Measurements from ENCODE around the gene ME3.
A peak's percentile ranks its signal among the peaks of the same experiment; 100 is the strongest.

ME3 gene

GRCh38 chr11:86617502-86617901 lies 54.9 kb downstream of the ME3 start:
- DNase-seq, result no peak

DNA sequence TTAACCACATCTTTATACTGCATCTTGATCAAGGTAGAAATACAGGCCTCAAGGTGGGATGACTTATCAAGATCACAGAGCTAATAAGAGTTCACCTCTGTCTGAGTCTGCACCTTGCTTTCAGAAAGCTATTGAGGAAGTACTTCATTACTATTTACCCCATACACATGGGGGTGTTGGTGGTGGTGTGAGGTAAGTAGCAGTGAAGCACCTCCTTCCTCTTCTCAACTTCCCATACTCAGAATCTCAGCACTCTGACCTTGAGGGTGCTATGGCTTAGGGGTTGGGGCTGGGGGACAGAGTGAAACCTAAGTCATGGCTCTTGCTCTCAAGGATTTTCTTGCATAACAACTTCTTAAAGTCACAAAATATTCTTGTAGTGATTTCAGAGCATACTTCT lies 56.9 kb downstream of the ME3 start:
- no peak for DNase-seq

DNA sequence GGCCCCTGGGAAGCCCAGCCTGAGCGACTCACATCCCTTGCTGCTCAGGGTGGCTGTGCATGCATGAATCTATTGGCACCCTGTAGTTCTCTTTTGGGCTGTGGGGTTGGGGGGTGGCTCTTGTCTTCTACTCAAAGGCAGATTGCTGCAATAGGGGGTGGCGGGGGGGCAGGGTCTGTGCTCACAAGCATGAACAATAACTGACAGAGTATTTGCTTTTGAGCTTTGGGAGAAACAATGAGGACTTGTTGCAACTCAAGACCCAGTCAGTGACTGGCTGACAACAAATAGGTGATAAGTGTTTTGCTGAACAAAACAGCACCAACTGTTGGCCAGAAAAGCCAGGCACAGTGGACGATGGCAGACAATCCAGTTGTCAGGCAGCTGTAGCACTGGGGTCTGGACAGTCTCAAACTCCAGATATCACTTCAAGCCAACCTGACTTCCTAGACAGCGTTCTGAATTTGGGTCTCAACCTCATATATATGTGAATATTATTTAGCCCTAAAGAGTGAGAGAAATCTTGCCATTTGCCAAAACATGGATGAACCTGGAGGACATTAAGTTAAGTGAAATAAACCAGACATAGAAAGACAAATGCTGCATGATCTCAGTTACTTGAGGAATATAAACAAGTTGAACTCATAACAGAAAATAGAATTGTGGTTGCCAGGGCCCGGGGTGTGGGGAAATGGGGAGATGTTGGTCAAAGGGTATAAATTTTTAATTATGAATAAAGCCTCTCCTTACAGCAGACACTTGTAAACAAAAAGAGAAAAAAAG lies 61.7 kb downstream of the ME3 start:
- no peak for DNase-seq

DNA sequence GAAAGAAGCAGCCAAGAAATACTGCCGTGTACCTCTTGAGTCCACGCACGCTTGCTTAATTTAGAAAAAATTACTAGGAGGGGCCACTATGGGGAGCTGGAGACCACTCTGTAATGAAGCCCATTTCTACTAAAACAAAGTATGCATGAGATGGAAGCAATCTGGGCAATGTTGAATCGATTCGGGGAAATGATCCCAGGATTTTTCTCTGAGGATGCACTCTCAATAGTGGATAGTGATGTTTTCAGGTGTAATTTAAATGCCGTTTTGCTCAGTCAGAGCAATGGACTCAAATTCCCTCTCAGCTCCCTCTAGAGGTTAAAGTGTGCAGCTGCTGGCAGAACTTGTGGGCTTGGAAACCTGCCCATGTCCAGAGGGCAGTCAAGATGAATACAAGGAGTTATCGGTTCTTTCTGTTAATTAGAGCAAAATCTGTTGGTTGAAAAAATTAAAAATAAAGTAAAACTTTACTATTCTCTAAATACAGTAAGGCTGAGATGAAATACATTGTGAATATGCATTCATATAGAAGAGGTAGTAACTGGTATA lies 64.1 kb downstream of the ME3 start:
- peak in 1 of 2 experiments; percentile 11 for DNase-seq

- no peak for DNase-seq
Measured at GRCh38 chr11:86606836-86607481, 65.5 kb downstream of the ME3 start.

GRCh38 chr11:86606270-86606835 lies 66.1 kb downstream of the ME3 start:
- DNase-seq, result no peak

DNA sequence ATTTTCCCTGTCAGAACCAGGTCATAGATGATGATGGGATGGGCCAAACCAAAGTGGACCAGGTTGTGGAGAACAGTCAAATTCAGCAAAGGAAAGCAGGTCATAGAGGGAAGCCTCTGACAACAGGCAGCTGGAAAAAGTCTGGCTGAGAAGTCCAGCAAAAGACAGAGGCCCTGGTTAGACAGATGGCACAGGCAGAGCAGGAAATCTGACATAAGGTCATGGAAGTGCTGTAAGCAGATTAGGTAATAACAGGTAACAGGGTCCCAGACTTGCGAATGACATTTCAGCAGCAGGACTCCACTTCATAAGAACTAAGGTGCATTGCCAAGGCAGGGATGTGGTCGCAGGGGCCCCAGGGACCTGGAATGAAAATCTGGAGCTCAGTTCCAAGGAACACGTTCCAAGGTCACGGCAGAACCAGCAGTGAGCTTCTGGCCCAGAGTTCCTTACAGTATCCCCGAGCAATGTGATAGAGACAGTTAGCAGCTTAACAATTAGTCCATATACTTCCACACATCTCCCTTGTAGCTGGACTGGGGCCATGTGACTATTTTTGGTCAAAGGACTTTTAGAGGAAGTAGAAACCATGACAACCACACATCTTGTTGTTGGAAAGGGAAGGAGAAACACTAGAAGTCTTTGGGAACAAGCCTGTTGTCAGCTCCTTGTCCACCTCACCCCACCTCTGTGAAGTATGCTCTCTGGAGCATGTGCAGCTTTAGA lies 75.4 kb downstream of the ME3 start:
- no peak for DNase-seq

- no peak for DNase-seq
Measured at GRCh38 chr11:86595955-86596354, 76.5 kb downstream of the ME3 start.

DNA sequence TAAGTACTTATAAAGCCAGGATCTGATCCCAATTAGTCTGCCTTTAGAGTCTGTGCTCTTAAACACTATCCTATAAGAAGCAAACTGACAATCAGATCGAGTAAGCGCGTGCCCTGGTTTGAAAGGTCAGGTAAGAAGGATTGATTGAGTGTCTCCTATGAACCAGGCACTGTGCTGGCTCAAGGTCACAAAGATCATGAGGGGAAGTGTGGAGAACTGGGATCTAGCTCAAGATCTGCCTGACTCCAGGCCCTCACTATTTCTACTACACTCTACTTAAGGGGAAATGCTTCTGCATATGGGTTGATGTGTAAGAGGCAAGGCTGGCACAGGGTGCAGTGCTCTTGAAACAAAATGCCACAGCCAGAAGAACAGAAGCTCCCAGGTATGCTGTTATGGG lies 77.0 kb downstream of the ME3 start:
- DNase-seq, result no peak

GRCh38 chr11:86594746-86595145 lies 77.7 kb downstream of the ME3 start:
- no peak for DNase-seq

DNA sequence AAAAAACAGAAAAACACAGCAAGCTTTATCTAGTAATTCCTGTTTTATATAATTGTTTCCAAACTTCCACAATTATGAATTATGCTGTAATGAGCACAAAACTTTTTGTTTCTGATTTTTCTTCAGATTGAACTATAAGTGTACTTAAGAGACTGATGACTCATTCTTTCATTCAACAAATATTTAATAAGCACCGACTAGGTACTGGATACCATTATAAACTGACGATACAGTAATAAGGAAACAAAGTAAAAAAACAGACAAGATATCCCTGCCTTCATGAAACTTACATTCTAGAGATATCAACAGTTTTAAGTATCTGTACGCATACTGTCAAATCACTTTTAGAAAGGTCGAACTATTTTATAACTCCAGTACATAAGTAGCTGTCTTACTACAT lies 78.6 kb downstream of the ME3 start:
- no peak for DNase-seq

DNA sequence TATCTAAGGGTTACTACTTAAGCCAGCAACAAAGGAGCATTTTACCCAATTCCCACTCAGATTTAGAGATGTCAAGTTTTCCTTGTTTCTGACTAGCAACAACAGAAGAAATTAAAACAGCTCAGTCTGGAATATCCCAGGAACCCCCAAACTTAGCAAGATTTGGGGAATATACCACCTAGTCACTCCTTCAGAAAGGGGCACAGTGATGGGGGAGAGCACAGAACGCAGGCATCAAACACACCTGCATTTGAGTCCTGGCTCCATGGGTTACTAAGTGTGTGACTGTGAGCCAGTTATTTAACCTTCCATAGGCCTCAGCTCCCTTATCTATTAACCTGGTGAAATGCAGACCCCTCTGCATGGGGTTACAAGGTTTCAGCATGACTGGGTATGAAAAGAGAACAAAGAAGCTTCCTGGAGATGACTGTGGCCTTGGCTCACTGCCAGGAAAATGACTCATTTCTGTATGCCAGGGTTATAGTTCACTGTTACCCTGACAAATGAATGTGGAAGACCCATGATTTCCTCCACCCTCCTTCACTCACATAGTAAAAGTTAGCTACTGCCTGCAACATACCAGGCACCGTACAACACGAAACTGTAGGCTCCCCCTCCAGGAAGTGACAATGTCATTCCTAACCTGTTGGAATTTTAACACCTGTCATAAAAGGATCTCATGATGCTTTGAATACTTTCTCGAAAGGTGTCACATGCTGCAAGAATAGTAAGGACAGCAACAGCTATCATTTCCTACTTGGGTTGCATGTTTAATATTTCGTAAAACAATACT lies 79.6 kb downstream of the ME3 start:
- DNase-seq, result peak; percentile 67

DNA sequence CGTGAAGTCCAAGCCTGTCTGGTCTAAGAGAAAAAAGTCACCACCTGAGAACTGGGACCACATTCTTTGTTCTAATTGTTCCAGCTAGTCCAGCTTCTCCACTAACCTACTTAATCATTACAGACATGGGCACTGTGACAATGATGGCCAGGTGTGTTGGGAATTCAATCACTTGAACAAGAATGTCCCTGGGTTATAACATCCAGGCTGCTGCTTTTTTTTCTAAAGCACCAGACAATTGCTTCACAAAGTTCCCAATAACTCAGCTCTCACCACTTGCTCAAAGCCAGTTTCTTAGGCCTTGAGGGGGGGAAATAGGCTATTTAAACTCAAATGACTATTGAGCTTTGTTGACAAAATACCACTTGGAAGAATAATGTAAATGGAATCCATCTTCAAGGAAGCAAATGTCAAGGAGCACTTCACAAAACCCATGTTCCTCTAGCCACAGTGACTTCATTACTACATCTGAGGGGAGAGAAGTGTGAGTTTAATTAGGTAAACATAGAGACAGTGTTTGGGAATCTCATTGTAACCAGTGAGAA lies 80.3 kb downstream of the ME3 start:
- DNase-seq, result no peak

DNA sequence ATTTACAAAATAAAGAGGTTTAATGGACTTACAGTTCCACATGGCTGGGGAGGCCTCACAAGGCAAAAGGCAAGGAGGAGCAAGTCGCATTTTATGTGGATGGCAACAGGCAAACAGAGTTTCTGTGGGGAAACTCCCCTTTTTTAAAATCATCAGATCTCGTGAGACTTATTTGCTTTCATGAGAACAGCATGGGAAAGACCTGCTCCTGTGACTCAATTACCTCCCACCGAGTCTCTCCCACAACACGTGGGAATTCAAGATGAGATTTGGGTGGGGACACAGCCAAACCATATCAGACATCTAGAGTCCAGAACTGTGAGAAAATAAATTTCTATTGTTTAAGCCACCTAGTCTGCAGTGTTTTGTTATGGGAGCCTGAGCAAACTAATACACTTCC lies 80.8 kb downstream of the ME3 start:
- DNase-seq, result no peak

DNA sequence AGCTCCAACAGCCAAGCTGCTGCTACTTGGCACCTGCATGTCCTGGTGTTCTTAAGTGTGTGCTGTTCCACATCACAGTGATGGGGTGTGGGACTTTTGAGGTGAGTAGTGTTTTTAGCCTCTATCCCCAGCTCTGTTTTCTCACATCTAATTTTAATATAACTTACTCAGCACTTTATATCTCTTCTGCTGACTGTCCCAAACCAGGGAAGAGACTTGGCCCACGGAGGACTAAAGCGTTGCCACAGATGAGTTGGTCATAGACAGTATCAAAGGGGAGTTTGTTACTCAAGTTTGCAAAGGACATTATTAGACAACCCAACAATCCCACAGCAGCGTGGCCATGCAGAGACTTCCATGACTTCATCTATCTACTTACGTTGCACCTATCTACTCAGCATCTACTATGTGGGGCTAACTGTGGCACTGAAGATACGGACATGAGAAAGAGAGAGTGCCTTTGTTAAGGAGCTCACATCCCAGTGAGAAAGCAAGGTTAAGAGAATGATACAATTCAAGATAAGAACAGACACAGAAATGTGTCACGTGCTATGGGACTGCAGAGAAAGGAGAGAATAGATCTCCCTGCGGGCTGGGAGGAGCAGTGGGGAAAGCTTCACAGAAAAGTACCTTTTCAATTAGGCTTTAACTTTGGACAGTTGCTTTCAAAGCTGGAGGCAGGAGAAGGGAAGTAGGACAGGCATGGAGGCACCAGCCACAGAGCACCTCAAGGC lies 82.4 kb downstream of the ME3 start:
- DNase-seq, result no peak

DNA sequence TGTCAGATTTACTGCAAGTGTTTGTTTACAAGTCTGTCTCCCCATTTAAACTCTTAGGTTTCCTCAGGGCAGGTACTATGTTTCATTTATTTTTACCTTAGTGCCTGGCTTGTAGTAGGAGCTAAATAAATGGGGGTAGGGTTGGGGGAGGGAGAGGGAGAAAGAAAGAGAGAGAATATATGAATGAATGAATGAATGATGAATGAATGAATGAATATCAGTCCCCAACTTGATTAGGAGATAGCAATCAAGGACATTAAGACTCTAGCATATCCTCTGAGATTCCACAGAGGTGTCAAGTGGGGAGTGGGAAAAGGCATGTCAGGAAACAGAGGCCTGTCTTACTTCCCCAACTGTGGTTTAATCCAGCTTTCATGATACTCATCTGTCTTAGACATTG lies 83.2 kb downstream of the ME3 start:
- no peak for DNase-seq

GRCh38 chr11:86588566-86589090 lies 83.8 kb downstream of the ME3 start:
- DNase-seq, result no peak

- no peak for DNase-seq
Measured at GRCh38 chr11:86587264-86588193, 84.9 kb downstream of the ME3 start.

- no peak for DNase-seq
Measured at GRCh38 chr11:86586307-86586706, 86.1 kb downstream of the ME3 start.

- no peak for DNase-seq
Measured at GRCh38 chr11:86582898-86583297, 89.5 kb downstream of the ME3 start.

Data from activated CD4-positive, alpha-beta T cell treated with anti-CD3 and anti-CD28 coated beads, Interleukin-2, amount 50 U/mL, for 4 hours (primary cell).